Fibroblast of lung (primary cell): Measurements from ENCODE around the gene ABLIM2. TPM values are rescaled to one million over a fixed set of nuclear protein-coding genes. Genes with fewer than 3 reads are reported as not detected.

Experiments used
- DNase-seq, 2 donors: peaks; one replicate each; pipeline versions ENCODE4 v3.0.0 to v3.0.0-alpha.2; 2010; ENCODE audit warnings: low read depth in 2 of 2
- H2AFZ ChIP-seq: 2 replicates; pipeline ENCODE4 v1.5.1; 2012; ENCODE audit warnings: low read length, control low read depth, inconsistent platforms
- H3K27ac ChIP-seq: 2 replicates; pipeline ENCODE4 v1.5.1; 2011; ENCODE audit warnings: low read length, control low read depth; ENCODE audit not compliant: insufficient read depth
- H3K27me3 ChIP-seq: 2 replicates; pipeline ENCODE4 v1.5.1; 2011; ENCODE audit warnings: mild to moderate bottlenecking, low read length; ENCODE audit not compliant: control insufficient read depth, insufficient read depth
- H3K36me3 ChIP-seq: 2 replicates; pipeline ENCODE4 v1.5.1; 2011; ENCODE audit warnings: low read length; ENCODE audit not compliant: control insufficient read depth, insufficient read depth
- H3K4me1 ChIP-seq: 2 replicates; pipeline ENCODE4 v1.5.1; 2011; ENCODE audit warnings: low read length; ENCODE audit not compliant: control insufficient read depth, insufficient read depth; ENCODE audit errors: extremely low read depth
- H3K4me2 ChIP-seq: 2 replicates; pipeline ENCODE4 v1.5.1; 2011; ENCODE audit warnings: low read length, control low read depth; ENCODE audit not compliant: insufficient read depth; ENCODE audit errors: extremely low read depth
- H3K4me3 ChIP-seq, 4 experiments: fragments of 200-600 bp in 1 of 4; sonication (generic) in 1 of 4; replicated peaks in 1 of 4; 2 replicates each; pipeline ENCODE4 v1.5.1; 2011 to 2016; ENCODE audit warnings: low read length in 4 of 4, low read depth in 3 of 4, mild to moderate bottlenecking in 3 of 4, control low read depth in 2 of 4, inconsistent platforms in 1 of 4, mixed read lengths in 1 of 4; ENCODE audit not compliant: insufficient read depth in 1 of 4; ENCODE audit errors: control extremely low read depth in 1 of 4
- H3K79me2 ChIP-seq: 2 replicates; pipeline ENCODE4 v1.5.1; 2012; ENCODE audit warnings: mild to moderate bottlenecking, low read length, inconsistent platforms; ENCODE audit not compliant: control insufficient read depth, insufficient read depth
- H3K9ac ChIP-seq: 2 replicates; pipeline ENCODE4 v1.5.1; 2011; ENCODE audit warnings: mild to moderate bottlenecking, low read length, control low read depth; ENCODE audit not compliant: insufficient read depth
- H3K9me3 ChIP-seq: 2 replicates; pipeline ENCODE4 v1.5.1; 2012; ENCODE audit warnings: low read depth, low read length; ENCODE audit not compliant: control insufficient read depth, insufficient read depth
- H4K20me1 ChIP-seq: 2 replicates; pipeline ENCODE4 v1.5.1; 2011; ENCODE audit warnings: low read length; ENCODE audit not compliant: control insufficient read depth, insufficient read depth; ENCODE audit errors: extremely low read depth
- CTCF ChIP-seq, 2 donors: IDR thresholded peaks in 1 of 2; conservative IDR thresholded peaks in 1 of 2; 1 replicate in 1 of 2; 2 replicates in 1 of 2; pipeline ENCODE4 v1.5.1; 2011 to 2012; ENCODE audit warnings: low read length in 2 of 2, control low read depth in 1 of 2, inconsistent platforms in 1 of 2, low read depth in 1 of 2, mild to moderate bottlenecking in 1 of 2
- EZH2 ChIP-seq: IDR thresholded peaks from 2 replicates; pipeline ENCODE4 v1.5.1; 2012; ENCODE audit warnings: low read length, control low read depth, mild to moderate bottlenecking; ENCODE audit errors: missing control alignments
- polyA plus RNA-seq, 2 donors: library from polyadenylated mRNA; depleted of rRNA in 1 of 2; stranded (reverse) in 1 of 2; unstranded in 1 of 2; fragments of >200 nt; gene quantifications; 2 replicates each; pipeline ENCODE4 v1.2.1, GENCODE V29; 2011 to 2012; ENCODE audit warnings: missing spikeins in 1 of 2
- total RNA-seq: library from RNA; depleted of rRNA; stranded (reverse); fragments of >200 nt; gene quantifications from 2 replicates; pipeline ENCODE4 v1.2.1, GENCODE V29; 2014

The ABLIM2 gene
- total and polyA plus RNA-seq, 2 donors (not counting 1 experiment from before 2014, with no cell fraction given) = 0.66 to 2.6 TPM

GRCh38 chr4:8129785-8130184 is 28.8 kb downstream of the ABLIM2 start:
- Histone ChIP-seq H2AFZ (no peak overlapping the region), H4K20me1 (no peaks in the 10 kb centered on the region), H3K4me1 (peaks cover 8% of the 10 kb centered on the region), H3K27me3 (no peaks in the 10 kb centered on the region), H3K36me3 (no peaks in the 10 kb centered on the region), H3K27ac (no peak overlapping the region), H3K9me3 (no peaks in the 10 kb centered on the region), H3K79me2 (no peaks in the 10 kb centered on the region), H3K4me2 (no peak overlapping the region), H3K9ac (no peak overlapping the region), H3K4me3 (no peak overlapping the region)
- DNase-seq = no peak
- TF ChIP-seq CTCF (conservative IDR thresholded peaks at IDR 0.05 in 1 of 2, IDR thresholded peaks at IDR 0.05 in 1 of 2; ENCODE audit: low read depth in 1 of 2, low read length in 2 of 2) = no peak
- no peak for TF ChIP-seq EZH2

- Histone ChIP-seq H3K4me2 (no peak overlapping the region), H3K9me3 (no peaks in the 10 kb centered on the region), H3K4me1 (peaks cover 8% of the 10 kb centered on the region), H3K27me3 (no peaks in the 10 kb centered on the region), H3K36me3 (no peaks in the 10 kb centered on the region), H3K9ac (no peak overlapping the region), H4K20me1 (no peaks in the 10 kb centered on the region), H3K27ac (no peak overlapping the region), H2AFZ (no peak overlapping the region), H3K4me3 (no peak overlapping the region), H3K79me2 (no peaks in the 10 kb centered on the region)
- TF ChIP-seq CTCF (conservative IDR thresholded peaks at IDR 0.05 in 1 of 2, IDR thresholded peaks at IDR 0.05 in 1 of 2; ENCODE audit: low read depth in 1 of 2, low read length in 2 of 2) (no peak), EZH2 (no peak)
- DNase-seq = no peak
These were observed 29.5 kb downstream of the ABLIM2 start for GRCh38 chr4:8129136-8129535.

- Histone ChIP-seq H3K9ac (no peak overlapping the region), H3K4me1 (peaks cover 8% of the 10 kb centered on the region), H3K27ac (no peak overlapping the region), H4K20me1 (no peaks in the 10 kb centered on the region), H3K36me3 (no peaks in the 10 kb centered on the region), H3K9me3 (no peaks in the 10 kb centered on the region), H3K27me3 (no peaks in the 10 kb centered on the region), H2AFZ (no peak overlapping the region), H3K79me2 (no peaks in the 10 kb centered on the region), H3K4me3 (no peak overlapping the region), H3K4me2 (no peak overlapping the region)
- DNase-seq = no peak
- no peak for TF ChIP-seq CTCF (conservative IDR thresholded peaks at IDR 0.05 in 1 of 2, IDR thresholded peaks at IDR 0.05 in 1 of 2; ENCODE audit: low read depth in 1 of 2, low read length in 2 of 2)
- TF ChIP-seq EZH2 = no peak
These were observed 30.3 kb downstream of the ABLIM2 start for GRCh38 chr4:8128100-8128856.
